HG03159 (cell line): ENCODE measurements around the gene PRMT1.
"Not testable (repeated sequence)": the region's sequence is repeated elsewhere in the genome, so short reads cannot be mapped to it uniquely, and the experiment has no call there.

Experiments used
- ATAC-seq: cut with Tn5 transposase; IDR thresholded peaks from one replicate; pipeline ENCODE4 v1.9.1; 2021; ENCODE audit warnings: mild to moderate bottlenecking, moderate library complexity; ENCODE audit not compliant: unreplicated experiment

PRMT1 gene

DNA sequence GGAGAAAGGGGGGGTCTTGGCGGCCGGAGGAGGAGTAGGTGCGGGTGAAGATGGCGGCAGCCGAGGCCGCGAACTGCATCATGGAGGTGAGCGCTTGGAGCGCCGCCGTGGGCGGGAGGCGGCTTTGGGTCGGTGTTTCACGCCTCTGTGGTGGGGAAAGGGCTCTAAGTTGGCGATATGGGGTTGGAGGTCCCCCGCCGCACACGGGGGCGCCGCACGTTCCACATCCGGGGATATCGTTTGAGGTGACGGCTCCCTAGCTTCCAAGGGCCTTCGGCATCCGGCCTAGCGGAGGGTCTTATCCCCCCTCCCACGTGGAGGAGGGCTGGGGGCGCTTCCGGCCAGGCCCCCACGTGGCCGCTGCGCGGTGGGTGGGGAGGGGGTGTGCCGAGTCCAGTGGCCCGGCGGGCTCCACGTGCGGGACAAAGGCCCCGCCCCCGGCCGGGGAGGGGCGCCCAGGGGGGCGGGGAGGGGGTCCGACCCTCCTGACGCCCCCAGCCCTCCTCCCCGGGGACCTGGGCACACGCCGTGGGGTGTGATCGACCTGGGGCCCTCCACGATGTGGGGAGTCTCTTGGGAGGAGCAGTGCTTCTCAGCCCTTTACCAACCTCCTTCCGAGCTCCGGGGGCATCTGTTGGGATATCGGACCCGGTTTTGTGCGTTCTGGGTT, at the start of gene PRMT1:
PRMT1 (plus strand) TSS at position 41 of the 670 bp plus-strand sequence; CDS start at position 51, 10 bp downstream.
- ATAC-seq = no peak

GRCh38 chr19:49629659-49630058, 47.4 kb upstream of the PRMT1 start:
- ATAC-seq = no peak

GRCh38 chr19:49631014-49631588, 46.0 kb upstream of the PRMT1 start:
- ATAC-seq = no peak

GRCh38 chr19:49631610-49632192, 45.4 kb upstream of the PRMT1 start:
- ATAC-seq = no peak

DNA sequence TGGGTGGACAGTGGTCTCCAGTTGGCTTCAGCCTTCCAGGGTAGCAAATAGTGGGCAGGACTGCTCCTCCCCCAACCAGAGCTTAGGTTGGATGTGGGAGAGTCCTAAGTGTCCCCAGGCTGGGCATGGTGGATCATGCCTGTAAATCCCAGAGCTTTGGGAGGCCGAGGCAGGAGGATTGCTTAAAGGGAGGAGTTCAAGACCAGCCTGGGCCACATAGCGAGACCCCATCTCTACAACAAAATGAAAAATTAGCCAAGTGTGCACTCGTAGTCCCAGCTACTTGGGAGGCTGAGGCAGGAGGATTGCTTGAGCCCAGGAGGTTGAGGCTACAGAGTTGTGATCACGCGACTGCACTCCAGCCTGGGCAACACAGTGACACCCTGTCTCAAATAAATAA, 44.5 kb upstream of the PRMT1 start:
- no peak for ATAC-seq

DNA sequence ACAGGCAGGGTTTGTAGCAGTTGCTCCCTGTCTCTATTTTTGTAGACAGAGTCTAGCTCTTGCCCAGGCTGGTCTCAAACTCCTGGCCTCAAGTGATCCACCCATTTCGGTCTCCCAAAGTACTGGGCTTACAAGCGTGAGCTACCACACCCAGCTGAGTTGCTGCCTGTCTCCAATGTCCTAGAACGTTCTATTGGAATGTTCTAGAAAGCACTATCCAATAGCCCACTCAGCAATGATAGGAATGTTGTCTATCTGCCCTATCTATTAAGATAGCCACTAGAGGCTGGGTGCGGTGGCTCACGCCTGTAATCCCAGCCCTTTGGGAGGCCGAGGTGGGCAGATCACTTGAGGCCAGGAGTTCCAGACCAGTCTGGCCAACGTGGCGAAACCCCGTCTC, 43.8 kb upstream of the PRMT1 start:
- not testable (repeated sequence) for ATAC-seq

DNA sequence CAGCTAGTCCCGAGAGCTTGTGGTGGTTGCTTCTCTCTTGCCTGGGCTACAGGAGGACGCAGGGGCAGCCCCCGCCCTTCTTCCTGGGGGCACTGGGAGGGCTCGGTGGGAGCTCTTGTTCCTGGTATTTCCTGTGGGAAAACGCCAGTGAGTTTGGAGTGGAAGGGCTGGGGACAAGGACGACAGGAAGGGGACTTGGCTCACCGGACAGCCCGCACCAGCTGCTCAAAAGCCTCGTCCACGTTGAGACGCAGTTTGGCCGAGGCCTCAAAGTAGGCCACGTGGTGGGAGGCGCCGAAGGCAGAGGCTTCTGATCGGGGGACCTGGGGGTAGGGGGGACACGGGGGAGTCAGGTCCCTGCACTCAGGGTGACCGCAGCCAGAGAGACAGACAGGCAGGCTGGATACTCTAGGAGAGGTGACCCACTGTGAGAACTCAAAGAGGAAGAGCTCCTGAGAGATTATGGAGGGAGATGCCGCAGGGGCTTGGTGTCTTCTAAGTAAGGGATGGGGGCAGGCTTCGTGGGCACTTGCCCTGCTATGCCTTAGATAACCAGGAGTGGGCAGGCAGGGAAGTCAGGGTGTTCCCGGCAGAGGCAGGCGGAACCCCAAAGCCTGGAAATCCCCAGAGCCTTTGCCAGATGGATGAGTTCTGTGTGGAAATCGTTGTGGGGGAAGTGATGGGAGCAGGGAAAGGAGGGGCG, 41.4 kb upstream of the PRMT1 start:
- no peak for ATAC-seq

DNA sequence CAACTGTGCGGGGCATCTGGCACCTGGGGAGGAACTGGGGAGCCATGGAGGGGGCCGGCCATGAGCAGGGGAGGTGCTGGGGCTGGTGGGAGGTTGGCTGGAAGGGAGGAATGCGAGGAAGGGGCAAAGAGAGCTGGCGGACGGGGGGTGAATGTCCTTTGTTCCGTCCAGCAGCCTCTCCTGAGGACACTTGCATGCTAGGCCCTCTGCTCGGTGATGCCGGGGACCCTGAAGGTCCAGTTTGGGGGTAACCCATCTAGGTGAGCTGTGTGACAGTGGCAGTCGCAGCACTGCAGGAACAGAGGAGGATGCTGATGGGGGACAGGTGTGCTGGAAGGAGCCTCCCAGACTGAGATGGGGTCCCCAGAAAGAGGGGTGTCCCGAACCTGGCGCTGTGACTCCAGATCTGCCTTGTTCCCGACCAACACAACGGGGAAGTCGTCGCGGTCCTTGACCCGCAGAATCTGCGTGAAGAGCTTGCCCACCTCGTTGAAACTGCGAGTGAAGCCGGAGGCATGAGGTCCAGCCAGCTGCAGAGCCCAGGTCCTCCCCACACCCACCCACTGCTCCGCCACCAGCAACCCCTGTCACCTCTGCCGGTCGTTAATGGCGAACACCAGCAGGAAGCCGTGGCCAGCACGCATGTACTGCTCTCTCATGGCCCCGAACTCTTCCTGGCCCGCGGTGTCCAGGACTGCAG, 40.7 kb upstream of the PRMT1 start:
- no peak for ATAC-seq

DNA sequence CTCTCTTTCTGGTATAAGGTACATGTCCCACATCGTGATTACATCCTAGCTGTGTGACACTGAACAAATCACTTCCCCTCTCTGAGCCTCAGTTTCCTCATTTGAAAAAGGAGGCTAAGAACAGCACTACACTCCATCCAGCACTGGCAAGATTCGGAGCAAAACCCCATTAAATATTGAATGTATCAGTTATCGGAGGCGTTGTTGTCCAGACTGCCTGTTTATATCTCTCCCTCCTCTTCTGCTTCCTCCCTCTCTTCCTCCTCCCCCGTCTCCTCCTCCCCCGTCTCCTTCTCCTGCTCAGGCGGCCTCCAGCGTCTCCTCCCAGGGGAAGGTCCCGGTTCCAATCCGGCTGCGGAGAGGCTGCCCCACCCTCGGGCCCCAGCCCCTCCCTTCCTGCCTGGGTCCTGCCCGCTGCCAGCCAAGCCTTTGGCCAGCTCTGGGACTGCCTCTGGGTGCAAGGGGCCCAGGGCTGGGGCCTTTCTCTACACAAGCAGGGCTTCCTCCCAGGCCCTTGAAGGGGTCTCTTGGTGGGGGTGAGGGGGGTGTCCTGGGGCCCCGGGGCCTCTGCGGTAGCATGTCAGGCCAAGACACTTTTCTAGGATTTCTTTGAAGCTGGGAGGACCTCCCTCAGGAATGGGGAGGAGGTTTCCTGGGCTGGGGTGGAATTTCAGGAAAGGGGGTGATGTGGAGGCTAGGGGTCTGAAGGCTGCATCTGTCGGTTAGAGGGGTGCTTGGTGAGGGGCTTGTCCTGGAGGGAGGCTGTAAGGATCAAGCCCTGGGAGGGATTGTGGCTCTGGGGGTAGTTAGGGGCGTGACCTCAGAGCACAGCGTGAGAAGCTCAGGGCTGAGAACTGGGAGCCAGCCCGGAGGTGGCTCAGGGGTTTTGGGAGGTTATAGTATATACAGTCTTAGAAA, 39.0 kb upstream of the PRMT1 start:
- ATAC-seq = no peak

- no peak for ATAC-seq
Measured at GRCh38 chr19:49639401-49640112, 37.5 kb upstream of the PRMT1 start.

GRCh38 chr19:49640113-49640898, 36.8 kb upstream of the PRMT1 start, which contains the start of gene RRAS:
Gene RRAS, minus strand, starts transcription at chr19:49640143. Its CDS starts 45 bp downstream, at chr19:49640098.
- peak; percentile 53 for ATAC-seq

DNA sequence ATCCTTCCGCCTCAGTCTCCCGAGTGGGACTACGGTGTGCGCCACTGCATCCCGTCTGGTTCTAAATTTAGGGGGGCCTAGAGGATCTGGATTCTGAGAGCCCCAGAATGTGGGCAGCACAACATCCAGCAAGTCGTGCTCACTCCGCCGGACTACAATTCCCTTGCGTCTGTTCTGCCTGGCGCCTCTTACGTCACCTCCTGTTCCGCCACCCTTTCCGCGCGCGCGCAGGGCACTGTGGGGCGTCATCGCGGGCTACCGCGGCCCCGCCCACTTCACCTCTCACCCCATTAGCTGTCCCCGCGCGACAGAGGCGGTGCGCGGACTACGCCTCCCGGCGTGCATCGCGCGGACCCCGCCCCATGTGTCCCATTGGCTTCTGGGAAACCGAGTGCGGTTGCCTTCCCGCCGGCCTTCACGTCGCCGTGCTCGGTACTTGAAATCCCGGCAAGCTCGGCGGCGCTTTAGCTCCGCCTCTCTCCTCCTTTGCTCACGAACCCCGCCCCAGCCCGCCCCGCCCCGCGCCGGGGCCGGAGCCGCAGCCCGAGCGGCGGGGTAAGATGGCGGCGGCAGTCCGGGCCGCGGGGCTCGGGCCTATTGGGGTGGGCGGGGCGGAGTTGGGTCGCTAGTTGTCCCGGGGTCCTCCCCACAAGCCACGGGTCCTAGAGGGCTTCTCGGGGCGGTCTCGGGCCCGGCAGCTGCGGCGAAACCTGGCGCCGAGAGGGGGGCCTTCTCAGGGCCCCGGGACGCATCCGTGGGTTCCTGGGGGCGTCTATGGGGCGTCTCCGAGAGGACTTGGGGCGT, 35.2 kb upstream of the PRMT1 start, which contains the start of gene SCAF1:
SCAF1 (plus strand) TSS at position 522 of the 804 bp plus-strand sequence. CDS start 2,818 bp downstream, outside the sequence.
- ATAC-seq = peak; percentile 55

GRCh38 chr19:49642492-49643035, 34.5 kb upstream of the PRMT1 start:
- ATAC-seq = no peak

DNA sequence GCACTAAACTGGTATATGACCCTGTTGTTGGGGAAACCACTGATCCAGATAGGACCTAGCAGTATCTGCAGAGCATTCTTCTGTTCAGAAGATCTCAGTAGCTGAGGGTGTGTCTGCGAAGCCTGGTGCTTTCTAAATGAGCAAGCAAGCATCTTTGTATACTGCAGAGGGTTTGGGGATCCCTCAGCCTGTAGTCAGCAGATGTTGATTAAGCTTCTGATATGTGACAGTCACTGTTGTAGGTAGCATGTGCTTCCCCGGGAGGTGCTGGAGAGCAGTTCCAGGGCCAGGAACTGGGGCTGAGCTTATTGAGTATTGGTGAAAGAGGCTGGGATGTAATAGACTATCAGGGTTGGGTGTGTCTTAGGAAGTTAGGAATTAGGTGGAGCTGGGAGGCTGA, 33.6 kb upstream of the PRMT1 start:
- no peak for ATAC-seq

- ATAC-seq = no peak
Measured at GRCh38 chr19:49645592-49645991, 31.5 kb upstream of the PRMT1 start.

DNA sequence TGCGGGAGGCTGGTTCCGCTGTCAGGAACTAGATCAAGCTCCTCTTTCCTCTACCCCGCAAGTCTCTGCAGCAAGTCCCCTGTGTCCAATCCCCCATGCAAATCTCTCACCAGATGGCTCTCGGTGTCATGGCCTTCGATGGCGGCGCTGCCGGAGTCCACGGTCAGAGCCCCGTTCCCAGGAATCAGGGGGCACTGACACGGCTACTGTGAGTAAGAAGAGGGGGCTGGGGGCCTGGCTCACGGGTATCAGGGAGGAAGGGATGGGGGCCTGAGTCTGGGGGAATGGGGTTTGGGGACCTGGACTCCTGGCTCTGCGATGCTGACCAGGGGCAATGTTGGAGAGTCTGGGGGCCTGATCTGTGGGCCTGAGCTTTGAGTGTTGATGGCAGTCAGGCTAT, 31.1 kb upstream of the PRMT1 start:
- no peak for ATAC-seq

GRCh38 chr19:49646586-49646985, 30.5 kb upstream of the PRMT1 start:
- no peak for ATAC-seq
